MCF 10A (cell line): ENCODE data around the gene ATP5F1E. TPM values are rescaled to one million over a fixed set of nuclear protein-coding genes. Genes with fewer than 3 reads are reported as not detected.

ENCODE experiments used
- BruUV-seq: library from RNA; stranded (reverse); fragments of 400-500 nt; replicated peaks from 2 replicates; lab custom pipeline; 2021; lab: Mats Ljungman, UMichigan
- CTCF ChIA-PET: fragments of 300-600 bp; sonication (Branson Sonifier 250); formaldehyde crosslinking; extraction: SDS; loops from one replicate; lab custom pipeline; 2021; ENCODE audit warnings: antibody characterized with exemption, inconsistent platforms; lab: Yijun Ruan, JAX
- POLR2A ChIA-PET: fragments of 300-600, 350-650 bp; sonication (Branson Sonifier 250); formaldehyde crosslinking; extraction: SDS; loops from one replicate; lab custom pipeline; 2020; ENCODE audit warnings: antibody characterized with exemption, inconsistent platforms; lab: Yijun Ruan, JAX
- DNase-seq: peaks from one replicate; pipeline ENCODE4 v3.0.0-alpha.2; 2018; ENCODE audit not compliant: unreplicated experiment
- H3K27ac Mint-ChIP-seq: one replicate; pipeline ENCODE4 v1.8.0; 2022; ENCODE audit warnings: mild to moderate bottlenecking, low read depth, mixed read lengths; ENCODE audit not compliant: unreplicated experiment
- H3K27me3 Mint-ChIP-seq: one replicate; pipeline ENCODE4 v1.8.0; 2022; ENCODE audit warnings: mixed read lengths; ENCODE audit not compliant: insufficient read depth, unreplicated experiment
- H3K36me3 Mint-ChIP-seq: one replicate; pipeline ENCODE4 v1.8.0; 2022; ENCODE audit warnings: mild to moderate bottlenecking, moderate library complexity, mixed read lengths; ENCODE audit not compliant: insufficient read depth, unreplicated experiment
- H3K4me1 Mint-ChIP-seq: one replicate; pipeline ENCODE4 v1.8.0; 2022; ENCODE audit warnings: mixed read lengths; ENCODE audit not compliant: insufficient read depth, unreplicated experiment
- H3K4me3 Mint-ChIP-seq: one replicate; pipeline ENCODE4 v1.8.0; 2022; ENCODE audit warnings: mild to moderate bottlenecking, moderate library complexity, mixed read lengths; ENCODE audit not compliant: unreplicated experiment
- H3K9me3 Mint-ChIP-seq: one replicate; pipeline ENCODE4 v1.8.0; 2022; ENCODE audit warnings: mixed read lengths; ENCODE audit not compliant: unreplicated experiment
- intact Hi-C: fragments of 100-400 bp; cut with micrococcal nuclease; formaldehyde crosslinking; loops from 2 replicates; pipeline ENCODE4 v1.14.1; 2022
- total RNA-seq: library from RNA; stranded (reverse); gene quantifications from 2 replicates; pipeline ENCODE4 v1.2.3, GENCODE V29; 2022
- TF ChIP-seq, protein P1 (sequence below): fragments of 200-600 bp; IDR thresholded peaks from one replicate; pipeline ENCODE4 v1.8.0; 2022; ENCODE audit warnings: antibody characterized with exemption, mild to moderate bottlenecking; ENCODE audit not compliant: unreplicated experiment

The ATP5F1E gene
- total RNA-seq, 1 experiment from 2014 or later: 69.7 TPM

DNA sequence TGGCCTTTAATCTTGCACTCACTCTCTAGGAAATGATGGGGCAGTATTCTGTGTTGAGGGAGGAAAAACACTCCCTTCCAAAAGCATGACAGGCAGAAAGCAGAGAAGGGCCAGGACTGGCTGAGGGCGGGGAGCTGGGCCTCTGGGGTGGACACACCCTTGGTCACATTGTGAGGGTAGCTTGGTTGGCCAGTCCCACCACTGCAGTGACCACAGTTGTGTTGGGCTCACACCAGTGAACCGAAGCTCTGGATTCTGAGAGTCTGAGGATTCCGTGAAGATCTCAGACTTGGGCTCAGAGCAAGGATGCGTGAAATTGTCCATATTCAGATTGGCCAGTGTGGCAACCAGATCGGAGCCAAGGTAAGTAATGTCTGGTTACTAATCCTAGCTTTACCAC is 12.9 kb downstream of the ATP5F1E start, which contains the start of gene TUBB1:
TUBB1 (plus strand) TSS at position 213 of the 400 bp plus-strand sequence; CDS start at position 307, 94 bp downstream.
- POLR2A ChIA-PET: interaction anchor here (0.7 to 6.5 kb wide), 5 partner anchors 8 to 1059 kb away, joined by 3 to 70 read pairs (median 12); partner anchors contain the start of genes ATP5F1E and PRELID3B
- DNase-seq: no peak
- Mint-ChIP-seq H3K4me3 (no peak within 1 kb of the TSS), H3K27me3 (no peaks in the 10 kb centered on the region), H3K27ac (no peak within 1 kb of the TSS), H3K36me3 (peaks cover 21% of the 10 kb centered on the region), H3K9me3 (no peaks in the 10 kb centered on the region), H3K4me1 (peaks cover 26% of the 10 kb centered on the region)
- CTCF ChIA-PET: interaction anchor here (0.6 to 1.1 kb wide), 3 partner anchors 9 to 48 kb away, joined by 3 to 4 read pairs (median 3); no protein-coding TSS in a partner anchor
- TF ChIP-seq, protein P1, sequence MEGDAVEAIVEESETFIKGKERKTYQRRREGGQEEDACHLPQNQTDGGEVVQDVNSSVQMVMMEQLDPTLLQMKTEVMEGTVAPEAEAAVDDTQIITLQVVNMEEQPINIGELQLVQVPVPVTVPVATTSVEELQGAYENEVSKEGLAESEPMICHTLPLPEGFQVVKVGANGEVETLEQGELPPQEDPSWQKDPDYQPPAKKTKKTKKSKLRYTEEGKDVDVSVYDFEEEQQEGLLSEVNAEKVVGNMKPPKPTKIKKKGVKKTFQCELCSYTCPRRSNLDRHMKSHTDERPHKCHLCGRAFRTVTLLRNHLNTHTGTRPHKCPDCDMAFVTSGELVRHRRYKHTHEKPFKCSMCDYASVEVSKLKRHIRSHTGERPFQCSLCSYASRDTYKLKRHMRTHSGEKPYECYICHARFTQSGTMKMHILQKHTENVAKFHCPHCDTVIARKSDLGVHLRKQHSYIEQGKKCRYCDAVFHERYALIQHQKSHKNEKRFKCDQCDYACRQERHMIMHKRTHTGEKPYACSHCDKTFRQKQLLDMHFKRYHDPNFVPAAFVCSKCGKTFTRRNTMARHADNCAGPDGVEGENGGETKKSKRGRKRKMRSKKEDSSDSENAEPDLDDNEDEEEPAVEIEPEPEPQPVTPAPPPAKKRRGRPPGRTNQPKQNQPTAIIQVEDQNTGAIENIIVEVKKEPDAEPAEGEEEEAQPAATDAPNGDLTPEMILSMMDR: no peak
- intact Hi-C loops: no loop called here
- no TSS peak for BruUV-seq

DNA sequence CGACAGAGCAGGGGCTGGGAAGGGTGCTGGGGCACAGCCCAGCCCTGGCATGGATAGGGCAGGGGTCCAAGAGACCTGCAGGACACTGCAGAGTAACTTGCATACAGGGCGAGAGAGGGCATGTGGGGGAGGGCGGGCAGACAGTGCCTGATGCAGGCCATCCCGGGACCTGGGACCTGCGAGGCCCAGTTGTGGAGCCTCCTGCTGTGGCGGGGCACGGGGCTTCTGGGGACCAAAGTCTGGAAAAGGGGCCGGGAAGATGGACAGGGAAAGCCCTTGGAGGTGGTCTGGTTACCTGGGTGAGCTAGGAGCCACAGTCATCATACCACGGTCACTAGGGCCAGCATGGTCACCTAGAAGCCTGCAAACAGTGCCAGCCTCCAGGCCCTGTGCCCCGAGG is 13.3 kb downstream of the ATP5F1E start:
- TF ChIP-seq, protein P1: no peak
- Mint-ChIP-seq H3K9me3 (no peaks in the 10 kb centered on the region), H3K36me3 (peaks cover 19% of the 10 kb centered on the region), H3K4me1 (peaks cover 29% of the 10 kb centered on the region), H3K27me3 (no peaks in the 10 kb centered on the region), H3K27ac (no peak overlapping the region), H3K4me3 (no peak overlapping the region)
- CTCF ChIA-PET: interaction anchor here (0.6 to 1.0 kb wide), 3 partner anchors 12 to 47 kb away, joined by 3 to 5 read pairs (median 4); partner anchors contain the start of gene ATP5F1E
- no peak for DNase-seq
- BruUV-seq: no TSS peak
- POLR2A ChIA-PET: interaction anchor here (0.7 to 6.5 kb wide), 4 partner anchors 8 to 1058 kb away, joined by 3 to 70 read pairs (median 13); partner anchors contain the start of gene ATP5F1E
- intact Hi-C loops: no loop called here

DNA sequence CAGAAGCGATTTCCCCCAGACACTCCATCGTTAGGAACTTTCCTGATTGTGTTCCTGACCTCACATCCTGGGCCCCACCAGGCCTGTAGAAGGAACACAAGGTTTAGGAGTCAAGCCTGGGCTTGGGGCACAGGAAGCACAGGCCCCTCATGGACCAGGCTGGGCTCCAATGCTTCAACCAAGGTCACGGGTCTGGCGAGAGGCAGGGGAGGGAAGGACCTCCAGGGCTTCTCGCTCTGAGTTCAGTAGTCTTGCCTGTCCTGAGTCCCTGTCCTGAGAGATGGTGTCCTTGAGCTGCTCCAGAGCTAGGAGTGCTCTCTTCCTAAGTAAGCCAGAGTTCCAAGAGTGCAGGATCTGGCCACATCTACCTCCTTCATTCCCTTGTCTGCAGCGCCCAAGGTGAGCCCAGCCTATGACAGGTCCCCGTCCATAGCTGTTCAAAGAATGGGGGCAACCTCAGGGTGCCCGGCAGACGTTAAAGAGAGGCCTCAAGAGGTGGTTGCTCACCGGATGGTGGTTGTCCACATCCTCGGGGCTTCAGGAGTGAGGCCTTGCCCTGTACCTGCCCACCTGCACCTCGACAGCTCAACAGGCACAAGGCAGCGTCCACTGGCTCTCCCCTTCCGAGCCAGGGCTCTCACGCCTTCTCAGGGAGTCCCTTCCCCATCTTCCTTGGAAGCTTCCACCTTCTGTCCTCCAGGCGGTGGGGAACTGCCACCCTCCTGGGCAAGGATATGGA is 14.5 kb downstream of the ATP5F1E start:
- Mint-ChIP-seq H3K4me3 (no peak overlapping the region), H3K27ac (no peak overlapping the region), H3K27me3 (no peaks in the 10 kb centered on the region), H3K4me1 (peaks cover 29% of the 10 kb centered on the region), H3K36me3 (peaks cover 7% of the 10 kb centered on the region), H3K9me3 (no peaks in the 10 kb centered on the region)
- BruUV-seq: no TSS peak
- TF ChIP-seq, protein P1: no peak
- intact Hi-C loops: no loop called here
- POLR2A ChIA-PET: interaction anchor here (0.6 to 6.5 kb wide), 4 partner anchors 9 to 129 kb away, joined by 3 to 70 read pairs (median 4); partner anchors contain the start of gene ATP5F1E
- CTCF ChIA-PET: interaction anchor here (0.7 to 1.4 kb wide), 4 partner anchors 9 to 437 kb away, joined by 3 to 5 read pairs (median 4); partner anchors contain the start of gene ATP5F1E
- no peak for DNase-seq
